Transverse colon (tissue), 3 donors: ENCODE data around the gene SPATA6L.

ENCODE experiments used
- CTCF ChIP-seq, 5 experiments: fragments of 200-600 bp in 3 of 5; fragments of 450-650 bp in 2 of 5; sonication (generic) in 3 of 5; IDR thresholded peaks; 1 replicate in 2 of 5; 2 replicates in 3 of 5; pipeline ENCODE4 v1.5.1; 2016 to 2017; ENCODE audit warnings: antibody characterized with exemption in 5 of 5, inconsistent platforms in 3 of 5, mild to moderate bottlenecking in 2 of 5, moderate library complexity in 1 of 5
- POLR2A ChIP-seq: fragments of 450-650 bp; IDR thresholded peaks from one replicate; pipeline ENCODE4 v1.6.1; 2016; ENCODE audit warnings: antibody characterized with exemption, mild to moderate bottlenecking, moderate library complexity

- no peak for TF ChIP-seq POLR2A
- no peak for TF ChIP-seq CTCF (IDR thresholded peaks at IDR 0.05)
Observed at GRCh38 chr9:4583001-4583400, 83.3 kb downstream of the SPATA6L start.
